CD4-positive, alpha-beta T cell treated with Interleukin-1 beta for 1 hour (primary cell): Measurements from ENCODE around the gene ADAT1.

Experiments
- DNase-seq, 2 donors: peaks; one replicate each; pipeline ENCODE4 v3.0.0-alpha.2; 2020 to 2022

Gene ADAT1, protein sequence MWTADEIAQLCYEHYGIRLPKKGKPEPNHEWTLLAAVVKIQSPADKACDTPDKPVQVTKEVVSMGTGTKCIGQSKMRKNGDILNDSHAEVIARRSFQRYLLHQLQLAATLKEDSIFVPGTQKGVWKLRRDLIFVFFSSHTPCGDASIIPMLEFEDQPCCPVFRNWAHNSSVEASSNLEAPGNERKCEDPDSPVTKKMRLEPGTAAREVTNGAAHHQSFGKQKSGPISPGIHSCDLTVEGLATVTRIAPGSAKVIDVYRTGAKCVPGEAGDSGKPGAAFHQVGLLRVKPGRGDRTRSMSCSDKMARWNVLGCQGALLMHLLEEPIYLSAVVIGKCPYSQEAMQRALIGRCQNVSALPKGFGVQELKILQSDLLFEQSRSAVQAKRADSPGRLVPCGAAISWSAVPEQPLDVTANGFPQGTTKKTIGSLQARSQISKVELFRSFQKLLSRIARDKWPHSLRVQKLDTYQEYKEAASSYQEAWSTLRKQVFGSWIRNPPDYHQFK

DNA sequence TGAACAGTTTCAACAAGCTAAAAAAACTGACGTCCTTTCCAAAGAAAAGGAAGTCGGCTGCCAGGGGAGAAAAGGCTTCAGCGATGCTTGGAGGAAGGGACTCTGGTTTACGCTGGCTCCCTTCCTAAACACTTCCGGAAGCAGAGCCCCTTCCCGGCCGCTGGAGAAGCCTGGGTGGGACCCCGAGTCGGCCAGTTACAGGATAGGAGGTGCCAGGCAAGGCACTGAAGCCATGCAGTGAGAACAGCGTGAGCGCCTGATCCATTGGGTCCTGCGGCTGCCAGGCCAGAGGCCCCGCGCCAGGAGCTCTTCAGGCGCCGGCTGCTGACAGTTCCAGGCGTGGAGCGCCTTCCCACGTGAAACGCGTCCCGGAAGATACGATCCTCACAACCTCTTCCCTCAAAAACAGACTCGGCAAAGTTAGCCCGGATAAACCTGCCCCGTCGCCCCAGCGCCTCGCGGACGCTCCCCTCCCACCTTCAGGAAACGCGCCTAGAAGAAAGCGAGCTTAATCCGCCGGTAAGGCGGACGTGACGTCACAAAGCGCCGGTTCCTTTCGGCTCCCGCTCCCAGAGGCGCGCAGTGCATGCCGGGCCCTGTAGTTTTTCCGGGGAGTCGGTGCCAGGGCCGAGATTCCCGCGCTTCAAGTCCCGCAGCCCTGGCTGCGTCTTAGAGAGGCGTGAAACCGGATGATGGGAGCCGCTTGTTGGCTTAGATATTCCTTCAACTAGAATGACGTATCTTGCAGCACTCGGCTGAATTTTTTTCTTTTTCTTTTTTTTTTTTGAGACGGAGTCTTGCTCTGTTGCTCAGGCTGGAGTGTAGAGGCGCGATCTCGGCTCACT lies at the start of gene ADAT1:
Gene ADAT1, minus strand, starts transcription at position 521 of the 845 bp plus-strand sequence. CDS start 2,482 bp downstream, outside the sequence.
- peak; percentile 98 for DNase-seq

DNA sequence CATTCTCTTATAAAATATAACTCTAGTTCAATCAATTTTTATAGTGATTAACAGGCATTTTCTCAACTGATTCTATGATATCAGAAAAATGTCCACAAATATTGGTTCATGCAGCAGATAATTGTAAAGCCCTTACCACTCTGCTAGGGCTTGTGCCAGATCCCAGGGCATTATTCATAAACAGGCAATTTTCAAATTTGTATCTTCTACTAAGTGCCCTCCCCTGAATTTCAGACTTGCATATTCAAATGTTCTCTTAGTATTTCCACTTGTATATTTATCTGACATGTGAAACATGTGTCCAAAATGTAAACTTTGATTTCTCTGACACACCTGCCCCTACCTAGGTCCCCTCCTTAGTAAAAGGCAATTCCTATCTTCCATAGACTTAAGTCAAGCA lies 44.4 kb upstream of the ADAT1 start:
- no peak for DNase-seq

DNA sequence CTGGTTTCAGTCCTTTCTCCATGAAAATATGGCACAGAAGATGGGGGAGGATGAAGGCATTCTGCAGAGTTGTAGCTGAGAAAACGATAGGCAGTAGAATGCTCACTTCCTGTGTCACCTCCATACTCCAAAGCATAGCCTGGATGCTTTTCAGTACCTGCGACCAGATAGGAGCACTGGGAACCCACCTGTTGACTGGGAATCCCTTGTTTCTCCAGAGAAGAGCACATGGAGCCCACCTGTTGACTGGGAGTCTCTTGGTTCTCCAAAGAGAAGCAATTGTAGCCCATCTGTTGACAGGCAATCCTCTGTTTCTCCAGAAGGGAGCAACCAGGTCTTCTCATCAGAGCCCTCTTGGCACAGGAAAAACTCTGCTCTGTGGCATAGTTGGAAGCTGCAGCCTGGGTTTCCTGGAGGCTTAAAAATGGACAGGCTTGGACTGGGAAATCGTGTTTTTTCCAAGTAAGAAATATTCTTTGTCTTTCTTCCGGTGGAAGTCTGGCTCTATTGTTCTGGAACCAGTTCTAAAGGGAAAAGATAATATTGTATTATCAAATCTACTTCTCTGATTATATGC lies 37.7 kb upstream of the ADAT1 start:
- no peak for DNase-seq

DNA sequence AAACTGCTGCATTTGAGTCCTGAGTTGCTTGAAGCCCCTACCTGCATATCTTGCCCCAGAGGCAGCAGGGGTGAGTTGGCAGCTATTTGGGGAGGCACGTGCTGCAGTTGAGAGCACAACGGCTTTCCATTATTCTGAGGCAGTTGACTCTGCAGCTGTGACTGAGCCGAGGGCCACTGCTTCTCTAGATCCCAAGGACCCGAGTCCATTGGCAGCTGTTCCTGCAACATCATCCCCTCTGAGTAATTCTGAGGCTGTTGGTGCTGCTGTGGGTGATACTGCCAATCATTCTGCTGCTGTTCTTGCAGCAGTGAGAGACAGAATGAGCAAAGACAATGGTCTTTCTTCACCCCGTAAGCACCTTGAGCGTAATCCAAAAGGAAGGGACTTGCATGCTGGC lies 37.2 kb upstream of the ADAT1 start:
- no peak for DNase-seq

GRCh38 chr16:75658175-75658574 lies 35.1 kb upstream of the ADAT1 start:
- no peak for DNase-seq

- no peak for DNase-seq
These were observed 30.8 kb upstream of the ADAT1 start for GRCh38 chr16:75653922-75654321.

DNA sequence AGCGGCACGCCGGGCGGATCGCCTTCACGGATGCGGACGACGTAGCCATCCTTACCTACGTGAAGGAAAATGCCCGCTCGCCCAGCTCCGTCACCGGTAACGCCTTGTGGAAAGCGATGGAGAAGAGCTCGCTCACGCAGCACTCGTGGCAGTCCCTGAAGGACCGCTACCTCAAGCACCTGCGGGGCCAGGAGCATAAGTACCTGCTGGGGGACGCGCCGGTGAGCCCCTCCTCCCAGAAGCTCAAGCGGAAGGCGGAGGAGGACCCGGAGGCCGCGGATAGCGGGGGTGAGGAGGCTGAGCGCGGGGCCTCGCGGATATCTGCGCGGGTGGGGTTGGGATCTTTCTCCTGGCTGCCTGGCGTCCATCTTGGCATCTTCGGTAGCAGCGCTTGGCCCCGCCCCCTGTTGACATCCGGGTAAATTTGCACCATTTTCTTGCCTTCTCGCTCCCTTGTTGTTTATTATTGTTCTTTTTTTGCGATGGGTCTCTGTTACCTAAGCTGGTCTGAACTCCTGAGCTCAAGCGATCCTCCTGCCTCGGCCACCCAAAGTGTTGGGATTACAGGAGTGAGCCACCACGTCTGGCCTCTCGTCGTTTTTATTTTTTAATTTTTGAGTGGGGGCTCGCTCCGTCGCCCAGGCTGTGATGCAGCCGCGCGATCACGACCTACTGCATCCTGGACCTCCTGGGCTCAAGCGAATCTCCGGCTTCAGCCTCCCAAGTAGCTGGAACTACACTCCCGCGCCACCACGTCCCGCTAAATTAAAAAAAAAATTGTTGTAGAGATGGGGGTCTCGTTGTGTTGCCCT lies 25.4 kb upstream of the ADAT1 start:
- DNase-seq = peak; percentile 85 to 87

DNA sequence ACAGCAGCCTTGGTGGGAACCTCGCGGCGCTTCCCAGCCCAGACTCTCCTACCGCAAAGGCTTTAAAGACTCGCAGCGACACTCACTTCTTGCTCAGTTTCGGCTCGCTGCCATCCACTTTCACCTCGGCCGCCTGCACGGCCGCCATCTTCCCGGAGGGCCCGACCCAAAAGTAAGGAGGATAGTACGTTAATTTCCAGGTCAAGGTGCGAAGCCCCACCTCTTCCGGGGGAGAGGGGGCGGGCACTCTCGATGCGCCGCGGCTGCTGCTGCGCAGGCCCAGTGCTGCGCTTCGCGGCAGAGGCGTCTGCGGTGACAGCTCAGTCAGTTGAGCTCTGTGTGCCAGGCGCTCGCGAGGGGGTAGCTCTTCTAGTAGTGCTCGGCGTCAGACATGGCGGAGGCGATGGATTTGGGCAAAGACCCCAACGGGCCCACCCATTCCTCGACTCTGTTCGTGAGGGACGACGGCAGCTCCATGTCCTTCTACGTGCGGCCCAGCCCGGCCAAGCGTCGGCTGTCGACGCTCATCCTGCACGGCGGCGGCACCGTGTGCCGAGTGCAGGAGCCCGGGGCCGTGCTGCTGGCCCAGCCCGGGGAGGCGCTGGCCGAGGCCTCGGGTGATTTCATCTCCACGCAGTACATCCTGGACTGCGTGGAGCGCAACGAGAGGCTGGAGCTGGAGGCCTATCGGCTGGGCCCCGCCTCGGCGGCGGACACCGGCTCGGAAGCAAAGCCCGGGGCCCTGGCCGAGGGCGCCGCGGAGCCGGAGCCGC lies 24.6 kb upstream of the ADAT1 start, which contains the start of the genes KARS1 and TERF2IP:
Gene KARS1, minus strand, starts transcription at position 174 of the 773 bp plus-strand sequence. Its CDS starts 26 bp downstream, at position 148.
Gene TERF2IP, plus strand, starts transcription at position 282 of the 773 bp plus-strand sequence. Its CDS starts 110 bp downstream, at position 392.
- peak; percentile 95 to 96 for DNase-seq

- DNase-seq = no peak
These were observed 24.0 kb upstream of the ADAT1 start for GRCh38 chr16:75647112-75647491.

DNA sequence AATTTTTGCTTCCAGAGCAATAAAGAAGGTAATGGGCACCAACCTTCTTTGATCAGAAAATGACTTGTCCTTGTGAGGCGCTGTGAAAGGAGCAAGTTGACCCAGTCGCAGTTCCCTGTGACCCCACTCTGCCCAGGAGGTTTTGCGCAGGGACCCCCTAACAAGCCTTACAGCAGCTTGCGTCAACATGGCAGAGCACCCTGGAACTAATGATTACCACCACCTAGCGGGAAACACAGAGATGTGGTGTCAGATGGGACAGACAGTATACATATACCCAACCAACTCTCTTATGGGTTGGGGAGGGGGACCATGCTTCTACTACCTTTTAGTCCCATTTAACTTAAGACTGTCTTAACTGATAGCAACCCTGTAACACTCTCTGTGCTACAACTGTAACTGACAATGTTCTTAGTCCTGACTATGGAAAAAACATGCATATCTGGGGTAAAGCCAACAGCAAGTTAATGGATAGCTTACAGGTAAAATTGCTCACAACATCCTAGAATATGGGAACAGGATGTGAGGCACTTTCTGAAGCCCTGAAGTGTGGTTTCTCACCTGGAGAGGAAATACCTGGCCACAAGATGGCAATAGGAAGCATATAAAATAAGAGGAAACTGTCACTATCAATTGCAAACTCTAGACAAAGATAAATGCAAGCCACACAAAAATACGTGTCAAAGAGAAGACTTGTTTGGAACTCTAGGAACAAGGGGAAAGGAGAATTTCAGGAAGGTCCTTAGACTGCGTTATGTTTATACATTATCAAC lies 21.3 kb upstream of the ADAT1 start:
- DNase-seq = peak in 1 of 2 donors; percentile 48

- no peak for DNase-seq
These were observed 17.5 kb upstream of the ADAT1 start for GRCh38 chr16:75640598-75640997.

- no peak for DNase-seq
These were observed 12.0 kb upstream of the ADAT1 start for GRCh38 chr16:75635036-75635435.

DNA sequence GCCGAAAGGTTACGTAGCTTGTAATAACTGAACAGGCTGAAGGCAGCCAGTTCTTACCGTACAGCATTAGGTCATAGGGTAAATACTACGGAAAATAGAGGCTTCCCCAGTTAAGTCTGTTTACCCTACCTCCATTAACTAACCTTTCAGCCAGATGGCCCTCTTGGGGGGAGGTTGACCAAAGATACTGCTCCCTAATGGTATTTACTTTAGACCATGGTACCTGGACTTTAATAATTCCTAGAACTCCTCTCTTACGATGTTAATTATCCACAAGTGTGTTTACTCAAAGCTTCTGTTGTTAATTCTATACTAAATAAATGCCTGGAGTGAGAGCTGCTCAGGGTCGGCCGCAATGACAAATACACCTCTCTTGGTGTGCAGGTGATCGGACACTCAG lies 9.8 kb upstream of the ADAT1 start:
- no peak for DNase-seq

- no peak for DNase-seq
These were observed 7.0 kb upstream of the ADAT1 start for GRCh38 chr16:75630052-75630451.

- no peak for DNase-seq
These were observed 6.1 kb upstream of the ADAT1 start for GRCh38 chr16:75629132-75629531.

- DNase-seq = no peak
These were observed 5.3 kb upstream of the ADAT1 start for GRCh38 chr16:75628351-75628750.

DNA sequence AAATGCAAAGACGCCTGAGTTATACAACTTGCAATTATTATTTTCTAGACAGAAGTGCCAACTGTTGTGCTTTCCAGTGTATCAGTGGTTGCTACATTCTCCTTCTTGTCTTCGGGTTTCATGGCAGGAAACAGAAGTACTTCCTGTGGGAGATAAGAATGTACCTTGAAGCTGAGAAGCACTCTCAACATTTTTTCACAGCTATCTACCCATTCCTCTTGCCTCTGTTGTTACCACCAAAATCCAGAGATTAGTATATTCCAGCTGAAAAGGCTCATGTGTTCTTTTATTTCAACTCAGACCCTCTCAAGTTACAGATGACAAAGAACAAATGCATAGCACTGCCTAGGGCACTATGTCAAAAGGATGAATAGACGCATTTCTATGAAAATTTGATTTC lies 4.8 kb upstream of the ADAT1 start:
- peak in 1 of 2 donors; percentile 38 for DNase-seq

- no peak for DNase-seq
These were observed 3.7 kb upstream of the ADAT1 start for GRCh38 chr16:75626806-75627205.

- DNase-seq = no peak
These were observed 1.8 kb upstream of the ADAT1 start for GRCh38 chr16:75624921-75625334.

DNA sequence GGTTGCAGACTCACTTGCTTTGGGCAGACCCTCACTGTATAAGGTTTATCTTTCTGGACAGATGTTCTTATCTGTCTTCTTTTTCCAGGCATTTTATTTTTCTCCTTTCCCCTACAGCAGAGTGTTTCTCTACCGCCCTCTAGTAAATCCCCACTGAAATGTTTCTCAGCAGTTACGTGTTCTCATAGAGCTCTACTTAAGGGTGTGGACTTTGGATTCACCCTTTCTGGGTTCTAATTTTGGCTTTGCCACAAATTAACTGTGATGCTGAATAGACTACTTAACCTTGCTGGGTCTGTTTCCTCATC lies 2.0 kb downstream of the ADAT1 start:
- peak in 1 of 2 donors; percentile 54 for DNase-seq
